Activated CD4-positive, alpha-beta T cell treated with anti-CD3 and anti-CD28 coated beads for 36 hours (primary cell): Measurements from ENCODE around the gene GLCCI1. TPM values are rescaled to one million over a fixed set of nuclear protein-coding genes. Genes with fewer than 3 reads are reported as not detected.
"Not testable (repeated sequence)": the region's sequence is repeated elsewhere in the genome, so short reads cannot be mapped to it uniquely, and the experiment has no call there.

Experiments used
- ATAC-seq: fragments of 200-7000 bp; cut with Tn5 transposase; one replicate; pipeline ENCODE4 v1.10.0; 2021; ENCODE audit warnings: mild to moderate bottlenecking, moderate library complexity
- CTCF ChIA-PET: fragments of 350-600 bp; sonication (Branson Sonifier 250); formaldehyde crosslinking; loops from one replicate; lab custom pipeline; 2021; ENCODE audit warnings: antibody characterized with exemption; lab: Charles Lee
- POLR2A ChIA-PET: fragments of 350-600 bp; sonication (Branson Sonifier 250); formaldehyde crosslinking; loops from one replicate; lab custom pipeline; 2021; ENCODE audit warnings: antibody characterized with exemption, inconsistent platforms; lab: Charles Lee
- DNase-seq: peaks from one replicate; pipeline ENCODE4 v3.0.0-alpha.2; 2020
- H3K27ac Mint-ChIP-seq: one replicate; pipeline ENCODE4 v1.8.0; 2021; ENCODE audit warnings: mixed read lengths
- H3K27me3 Mint-ChIP-seq: one replicate; pipeline ENCODE4 v1.8.0; 2021; ENCODE audit warnings: mixed read lengths
- H3K36me3 Mint-ChIP-seq: one replicate; pipeline ENCODE4 v1.8.0; 2021; ENCODE audit warnings: low read depth, mixed read lengths
- H3K4me1 Mint-ChIP-seq: one replicate; pipeline ENCODE4 v1.8.0; 2021; ENCODE audit warnings: mixed read lengths
- H3K4me3 Mint-ChIP-seq: one replicate; pipeline ENCODE4 v1.8.0; 2021; ENCODE audit warnings: mild to moderate bottlenecking, moderate library complexity, mixed read lengths
- H3K9me3 Mint-ChIP-seq: one replicate; pipeline ENCODE4 v1.8.0; 2021; ENCODE audit warnings: low read depth, mixed read lengths
- intact Hi-C, 2 experiments: fragments of 100-400 bp; cut with DNase I in 1 of 2; cut with micrococcal nuclease in 1 of 2; formaldehyde crosslinking; loops; one replicate each; pipeline versions ENCODE4 v1.14.2 to v1.15.1; 2022 to 2024; cut with DNase I, micrococcal nuclease
- total RNA-seq, 2 experiments: library from RNA; stranded (reverse); gene quantifications; one replicate each; pipeline ENCODE4 v1.2.3, GENCODE V29; 2021

The GLCCI1 gene
- total RNA-seq, 2 experiments from 2014 or later: 12.3 to 15.1 TPM

DNA sequence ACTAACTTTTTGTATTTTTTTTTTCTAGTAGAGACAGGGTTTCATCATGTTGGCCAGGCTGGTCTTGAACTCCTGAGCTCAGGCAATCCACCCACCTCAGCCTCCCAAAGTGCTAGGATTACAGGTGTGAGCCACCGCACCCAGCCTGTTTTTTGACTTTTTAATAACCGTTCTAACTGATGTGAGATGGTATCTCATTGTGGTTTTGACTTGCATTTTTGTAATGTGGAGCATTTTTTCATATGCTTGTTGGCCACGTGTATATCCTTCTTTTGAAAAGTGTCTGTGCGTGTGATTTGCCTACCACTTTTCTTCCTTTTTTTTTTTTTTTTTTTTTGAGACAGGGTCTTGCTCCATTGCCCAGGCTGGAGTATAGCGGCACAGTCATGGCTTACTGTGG lies 94.7 kb downstream of the GLCCI1 start:
- H3K27ac Mint-ChIP-seq, H3K4me3 Mint-ChIP-seq, intact Hi-C loops, DNase-seq, H3K9me3 Mint-ChIP-seq, ATAC-seq, H3K27me3 Mint-ChIP-seq: not testable (repeated sequence)
- Mint-ChIP-seq H3K36me3 (peaks cover 53% of the 10 kb centered on the region), H3K4me1 (peaks cover 32% of the 10 kb centered on the region)
- POLR2A ChIA-PET: interaction anchor here (0.7 kb wide), 1 partner anchor 68 kb away, joined by 3 read pairs; no protein-coding TSS in a partner anchor
- CTCF ChIA-PET: interaction anchor here (1.0 to 1.8 kb wide), 3 partner anchors 9 to 126 kb away, joined by 3 to 4 read pairs (median 3); no protein-coding TSS in a partner anchor

DNA sequence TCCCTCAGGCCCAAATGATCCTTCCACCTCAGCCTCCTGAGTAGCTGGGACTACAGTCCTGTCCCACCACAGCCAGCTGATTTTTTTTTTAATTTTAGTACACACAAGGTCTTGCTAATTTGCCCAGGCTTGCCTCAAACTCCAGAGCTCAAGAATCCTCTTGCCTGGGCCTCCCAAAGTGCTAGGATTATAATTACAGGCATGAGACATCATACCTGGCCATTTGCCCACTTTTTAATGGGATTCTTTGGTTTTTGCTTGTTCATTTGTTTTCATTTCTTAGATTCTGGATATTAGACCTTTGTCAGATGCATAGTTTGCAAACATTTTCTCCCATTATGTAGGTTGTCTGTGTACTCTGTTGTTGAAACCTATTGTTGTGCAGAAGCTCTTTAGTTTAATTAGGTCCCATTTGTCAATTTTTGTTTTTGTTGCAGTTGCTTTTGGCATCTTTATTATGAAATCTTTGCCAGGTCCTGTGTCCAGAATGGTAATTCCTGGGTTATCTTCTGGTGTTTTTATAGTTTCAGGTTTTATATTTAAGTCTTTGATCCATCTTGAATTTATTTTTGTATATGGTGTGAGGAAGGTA lies 95.2 kb downstream of the GLCCI1 start:
- DNase-seq (no peak), ATAC-seq (no peak)
- Mint-ChIP-seq H3K36me3 (peaks cover 52% of the 10 kb centered on the region), H3K4me1 (peaks cover 36% of the 10 kb centered on the region), H3K9me3 (peaks cover 5% of the 10 kb centered on the region), H3K27ac (no peak overlapping the region), H3K4me3 (no peak overlapping the region), H3K27me3 (no peaks in the 10 kb centered on the region)
- CTCF ChIA-PET: interaction anchor here (0.7 to 1.8 kb wide), 4 partner anchors 10 to 280 kb away, joined by 3 to 4 read pairs (median 3); no protein-coding TSS in a partner anchor
- intact Hi-C loops: no loop called here
- POLR2A ChIA-PET: interaction anchor here (0.7 kb wide), 1 partner anchor 68 kb away, joined by 3 read pairs; no protein-coding TSS in a partner anchor

GRCh38 chr7:8064828-8065227 lies 96.2 kb downstream of the GLCCI1 start:
- Mint-ChIP-seq H3K36me3 (peaks cover 50% of the 10 kb centered on the region), H3K4me1 (peaks cover 37% of the 10 kb centered on the region), H3K4me3 (no peak overlapping the region), H3K27ac (no peak overlapping the region), H3K27me3 (no peaks in the 10 kb centered on the region), H3K9me3 (peaks cover 5% of the 10 kb centered on the region)
- intact Hi-C loops: no loop called here
- CTCF ChIA-PET: interaction anchor here (1.8 kb wide), 1 partner anchor 24 kb away, joined by 4 read pairs; no protein-coding TSS in a partner anchor
- no peak for DNase-seq
- no peak for ATAC-seq
- POLR2A ChIA-PET: no interaction called here

DNA sequence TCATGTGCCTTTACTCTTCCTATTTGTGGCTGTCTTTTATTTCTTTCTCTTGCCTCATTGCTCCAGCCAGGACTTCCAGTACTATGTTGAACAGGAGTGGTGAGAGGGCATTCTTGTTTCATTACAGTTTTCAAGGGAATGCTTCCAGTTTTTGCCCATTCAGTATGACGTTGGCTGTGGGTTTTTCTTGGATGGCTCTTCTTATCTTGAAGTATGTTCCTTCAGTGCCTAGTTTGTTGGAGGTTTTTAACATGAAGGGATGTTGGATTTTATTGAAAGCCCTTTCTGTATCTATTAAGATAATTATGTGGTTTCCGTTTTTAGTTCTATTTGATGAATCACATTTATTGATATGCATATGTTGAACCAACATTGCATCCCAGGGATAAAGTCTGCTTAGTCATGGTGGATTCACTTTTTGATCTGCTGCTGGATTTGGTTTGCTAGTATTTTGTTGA lies 96.8 kb downstream of the GLCCI1 start:
- intact Hi-C loops: no loop called here
- DNase-seq: no peak
- ChIA-PET CTCF (interaction anchor here (0.8 kb wide), 1 partner anchor 17 kb away, joined by 3 read pairs; no protein-coding TSS in a partner anchor), POLR2A (no interaction called here)
- Mint-ChIP-seq H3K4me3 (no peak overlapping the region), H3K9me3 (peaks cover 5% of the 10 kb centered on the region), H3K4me1 (peaks cover 37% of the 10 kb centered on the region), H3K27ac (no peak overlapping the region), H3K36me3 (peaks cover 48% of the 10 kb centered on the region), H3K27me3 (no peaks in the 10 kb centered on the region)
- no peak for ATAC-seq

DNA sequence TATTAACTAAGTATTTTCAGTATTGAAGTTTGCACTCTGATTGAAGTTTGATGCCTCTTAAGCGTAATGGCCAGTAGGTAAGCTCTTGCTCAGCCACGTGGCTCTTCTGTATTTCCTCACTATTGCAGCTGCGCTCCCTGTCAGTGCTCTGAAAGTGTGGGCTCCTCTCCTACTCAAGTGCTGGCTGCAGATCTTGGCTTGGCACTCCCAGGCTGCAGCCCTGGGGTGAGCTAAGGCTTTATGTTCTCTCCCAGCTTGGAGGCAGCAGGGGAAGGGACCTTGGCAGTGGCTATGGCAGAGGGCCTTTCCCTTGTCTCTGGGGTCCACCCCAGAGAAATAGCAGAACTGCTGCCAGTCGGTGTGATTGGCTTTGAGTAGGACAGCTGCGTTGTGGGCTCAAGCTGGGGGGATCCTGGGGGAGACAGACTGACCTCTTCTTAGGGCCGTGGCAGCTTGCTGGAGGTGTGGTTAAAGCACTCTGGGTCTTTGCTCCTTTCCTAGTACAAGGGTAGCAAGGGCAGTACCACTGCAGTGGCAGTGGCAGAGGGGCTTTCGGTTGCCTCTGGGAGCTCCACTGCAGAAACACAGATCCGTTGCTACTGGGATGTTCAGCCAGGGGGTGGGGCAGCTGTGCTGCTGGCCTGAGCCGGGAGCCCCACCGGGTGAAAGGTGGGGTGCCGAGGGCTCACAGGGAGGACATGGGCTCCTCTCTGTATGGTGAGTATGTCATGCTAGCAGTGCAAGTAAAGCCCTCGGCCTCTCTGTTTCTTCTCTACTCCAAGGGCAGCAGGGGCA lies 100.5 kb downstream of the GLCCI1 start:
- Mint-ChIP-seq H3K4me3 (no peak overlapping the region), H3K4me1 (peaks cover 47% of the 10 kb centered on the region), H3K9me3 (peaks cover 3% of the 10 kb centered on the region), H3K36me3 (peaks cover 38% of the 10 kb centered on the region), H3K27me3 (no peaks in the 10 kb centered on the region), H3K27ac (no peak overlapping the region)
- ChIA-PET CTCF (no interaction called here), POLR2A (no interaction called here)
- intact Hi-C loops: no loop called here
- no peak for ATAC-seq
- DNase-seq: no peak

GRCh38 chr7:8070451-8071180 lies 102.0 kb downstream of the GLCCI1 start:
- intact Hi-C loops: no loop called here
- H3K9me3 Mint-ChIP-seq: no peaks in the 10 kb centered on the region
- H3K4me1 Mint-ChIP-seq: peaks cover 40% of the 10 kb centered on the region
- POLR2A ChIA-PET: no interaction called here
- no peak overlapping the region for H3K4me3 Mint-ChIP-seq
- no peaks in the 10 kb centered on the region for H3K27me3 Mint-ChIP-seq
- CTCF ChIA-PET: interaction anchor here (0.6 to 1.6 kb wide), 4 partner anchors 11 to 120 kb away, joined by 3 to 6 read pairs (median 3); no protein-coding TSS in a partner anchor
- DNase-seq: no peak
- H3K27ac Mint-ChIP-seq: no peak overlapping the region
- no peak for ATAC-seq
- H3K36me3 Mint-ChIP-seq: peaks cover 35% of the 10 kb centered on the region

GRCh38 chr7:8078418-8078817 lies 109.8 kb downstream of the GLCCI1 start:
- H3K4me1 Mint-ChIP-seq: no peaks in the 10 kb centered on the region
- POLR2A ChIA-PET: no interaction called here
- intact Hi-C loops: no loop called here
- H3K27ac Mint-ChIP-seq: no peak overlapping the region
- peaks cover 13% of the 10 kb centered on the region for H3K36me3 Mint-ChIP-seq
- DNase-seq (no peak), ATAC-seq (no peak)
- H3K4me3 Mint-ChIP-seq: no peak overlapping the region
- H3K27me3 Mint-ChIP-seq: no peaks in the 10 kb centered on the region
- no peaks in the 10 kb centered on the region for H3K9me3 Mint-ChIP-seq
- CTCF ChIA-PET: no interaction called here

GRCh38 chr7:8082762-8083161 lies 114.2 kb downstream of the GLCCI1 start:
- H3K9me3 Mint-ChIP-seq: no peaks in the 10 kb centered on the region
- no peak overlapping the region for H3K4me3 Mint-ChIP-seq
- intact Hi-C loops: no loop called here
- no peak overlapping the region for H3K27ac Mint-ChIP-seq
- H3K36me3 Mint-ChIP-seq: peaks cover 10% of the 10 kb centered on the region
- no peak for DNase-seq
- ChIA-PET POLR2A (no interaction called here), CTCF (interaction anchor here (0.6 kb wide), 1 partner anchor 128 kb away, joined by 3 read pairs; no protein-coding TSS in a partner anchor)
- H3K4me1 Mint-ChIP-seq: peaks cover 2% of the 10 kb centered on the region
- H3K27me3 Mint-ChIP-seq: no peaks in the 10 kb centered on the region
- no peak for ATAC-seq

DNA sequence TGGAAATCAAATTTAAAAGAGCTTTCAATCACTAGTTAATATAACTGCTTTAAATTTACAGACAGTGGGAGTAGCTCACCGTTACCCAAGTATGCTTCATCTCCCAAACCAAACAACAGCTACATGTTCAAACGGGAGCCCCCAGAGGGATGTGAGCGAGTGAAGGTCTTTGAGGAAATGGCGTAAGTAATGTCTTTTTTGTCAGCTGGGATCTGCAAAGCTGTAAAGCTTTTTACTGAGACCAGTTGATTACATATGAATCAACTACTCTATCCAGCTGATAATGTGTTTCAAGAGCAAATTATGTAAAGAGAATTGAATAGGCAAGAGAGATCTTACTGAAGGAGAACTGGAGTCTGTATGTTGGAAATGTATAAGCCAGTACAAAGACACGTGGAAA lies 116.2 kb downstream of the GLCCI1 start:
- H3K4me1 Mint-ChIP-seq: peaks cover 10% of the 10 kb centered on the region

GRCh38 chr7:8085420-8085819 lies 116.8 kb downstream of the GLCCI1 start:
- no peak overlapping the region for H3K4me3 Mint-ChIP-seq
- H3K27ac Mint-ChIP-seq: no peak overlapping the region
- DNase-seq (no peak), ATAC-seq (no peak)
- ChIA-PET POLR2A (no interaction called here), CTCF (interaction anchor here (0.9 to 3.2 kb wide), 2 partner anchors 8 to 11 kb away, joined by 3 to 8 read pairs; no protein-coding TSS in a partner anchor)
- H3K27me3 Mint-ChIP-seq: no peaks in the 10 kb centered on the region
- no peaks in the 10 kb centered on the region for H3K9me3 Mint-ChIP-seq
- peaks cover 10% of the 10 kb centered on the region for H3K4me1 Mint-ChIP-seq
- peaks cover 12% of the 10 kb centered on the region for H3K36me3 Mint-ChIP-seq
- intact Hi-C loops: no loop called here

More for the DNA sequence above, 116.2 kb downstream of the GLCCI1 start:
- intact Hi-C loops: no loop called here
- ATAC-seq: no peak
- Mint-ChIP-seq H3K27me3 (no peaks in the 10 kb centered on the region), H3K36me3 (peaks cover 12% of the 10 kb centered on the region), H3K4me3 (no peak overlapping the region), H3K9me3 (no peaks in the 10 kb centered on the region), H3K27ac (no peak overlapping the region)
- no peak for DNase-seq
- POLR2A ChIA-PET: no interaction called here
- CTCF ChIA-PET: interaction anchor here (0.5 to 3.2 kb wide), 3 partner anchors 10 to 106 kb away, joined by 3 to 8 read pairs (median 6); no protein-coding TSS in a partner anchor

DNA sequence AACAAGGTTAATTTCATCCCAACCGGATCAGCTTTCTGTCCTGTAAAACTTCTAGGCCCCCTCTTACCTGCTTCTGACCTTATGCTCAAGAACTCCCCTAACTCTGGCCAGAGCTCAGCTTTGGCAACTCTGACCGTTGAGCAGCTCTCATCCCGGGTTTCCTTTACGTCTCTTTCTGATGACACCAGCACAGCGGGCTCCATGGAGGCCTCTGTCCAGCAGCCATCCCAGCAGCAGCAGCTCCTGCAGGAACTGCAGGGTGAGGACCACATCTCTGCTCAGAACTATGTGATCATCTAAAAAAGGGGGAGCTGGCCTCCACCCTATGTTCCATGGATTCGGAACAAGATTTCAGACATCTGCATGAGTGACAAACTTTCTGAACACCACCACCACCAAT lies 117.6 kb downstream of the GLCCI1 start:
- H3K9me3 Mint-ChIP-seq: no peaks in the 10 kb centered on the region
- intact Hi-C loops: no loop called here
- no peak overlapping the region for H3K4me3 Mint-ChIP-seq
- no peak for ATAC-seq
- no peak for DNase-seq
- H3K27me3 Mint-ChIP-seq: no peaks in the 10 kb centered on the region
- no peak overlapping the region for H3K27ac Mint-ChIP-seq
- ChIA-PET POLR2A (interaction anchor here (0.7 kb wide), 1 partner anchor 425 kb away, joined by 7 read pairs; no protein-coding TSS in a partner anchor), CTCF (interaction anchor here (0.8 to 3.2 kb wide), 3 partner anchors 9 to 373 kb away, joined by 3 to 8 read pairs (median 3); no protein-coding TSS in a partner anchor)
- H3K36me3 Mint-ChIP-seq: peaks cover 13% of the 10 kb centered on the region
- H3K4me1 Mint-ChIP-seq: peaks cover 10% of the 10 kb centered on the region
